Measurements from ENCODE around the gene ASPSCR1. TPM values are rescaled to one million over a fixed set of nuclear protein-coding genes. Genes with fewer than 3 reads are reported as not detected.

ASPSCR1 gene
- total and polyA plus RNA-seq, 2 of the 4 experiments (the other 2 are of a cell fraction): 7.2 to 17.2 TPM

GRCh38 chr17:81980122-81980521, 2.7 kb downstream of the ASPSCR1 start:
- Histone ChIP-seq H3K18ac (ENCODE audit: low read depth, low read length) (no peak overlapping the region), H2BK20ac (ENCODE audit: low read depth, low read length) (no peak overlapping the region), H2AK5ac (ENCODE audit: low read depth, low read length) (no peak overlapping the region), H4K8ac (ENCODE audit: low read depth in 2 of 2, low read length in 2 of 2) (no peak overlapping the region), H3K56ac (ENCODE audit: extremely low read depth, insufficient read depth, low read length) (no peak overlapping the region), H3K36me3 (ENCODE audit: control insufficient read depth, insufficient read depth, low read length) (peaks cover 18% of the 10 kb centered on the region), H4K5ac (ENCODE audit: low read depth, low read length) (no peak overlapping the region), H3K27me3 (ENCODE audit: control insufficient read depth, insufficient read depth, low read length) (no peaks in the 10 kb centered on the region), H3K9ac (ENCODE audit: low read depth, low read length) (no peak overlapping the region), H3K4me2 (ENCODE audit: low read depth, low read length) (no peak overlapping the region), H3K9me3 (ENCODE audit: control insufficient read depth, insufficient read depth, low read length) (no peaks in the 10 kb centered on the region), H3K9me1 (ENCODE audit: insufficient read depth, low read length) (peaks cover 13% of the 10 kb centered on the region), H4K20me1 (ENCODE audit: insufficient read depth, low read length) (no peaks in the 10 kb centered on the region), H3K4me3 (ENCODE audit: insufficient read depth, low read depth, low read length) (no peak overlapping the region), H3K14ac (replicated peaks; ENCODE audit: low read depth, low read length) (no peak overlapping the region), H3K79me1 (ENCODE audit: low read depth in 1 of 2, low read length in 2 of 2) (peaks cover 10 to 25% of the 10 kb centered on the region in 2 experiments; a peak in 3 of 4 replicates), H2BK15ac (ENCODE audit: low read depth, low read length) (no peak overlapping the region), H2BK5ac (ENCODE audit: low read depth, low read length, poor library complexity, severe bottlenecking) (no peak overlapping the region), H3K27ac (ENCODE audit: insufficient read depth, low read length) (no peak overlapping the region), H3K23ac (ENCODE audit: low read depth, low read length) (no peak overlapping the region), H2BK120ac (ENCODE audit: low read depth, low read length) (no peak overlapping the region), H3K4me1 (ENCODE audit: control insufficient read depth, insufficient read depth, low read length) (peaks cover 3% of the 10 kb centered on the region), H2AFZ (replicated peaks; ENCODE audit: low read length, poor library complexity) (no peak overlapping the region), H3K4ac (ENCODE audit: low read depth, low read length) (no peak overlapping the region), H2AK9ac (replicated peaks; ENCODE audit: low read depth, low read length, poor library complexity) (no peak overlapping the region), H4K91ac (ENCODE audit: insufficient read depth, low read depth, low read length) (no peak overlapping the region)
- intact Hi-C loops (cut with micrococcal nuclease) (no loop called here), dilution Hi-C loops (cut with HindIII; ENCODE audit: low sequenced_read_pairs, unreplicated experiment) (no loop called here), in situ Hi-C loops (cut with MboI; ENCODE audit: low sequenced_read_pairs) (no loop called here)
- POLR2A ChIA-PET (ENCODE audit: unreplicated experiment): no interaction called here
- ATAC-seq (ENCODE audit: low read depth) (no peak), DNase-seq (no peak)
- 100% methylated on average over 2 of the region's 4 CpGs; no CpG with 5 or more reads in 1 of the 2 experiments for WGBS, 2 experiments (ENCODE audit: extremely low coverage in 2 of 2, insufficient read length in 1 of 2)
- TF ChIP-seq BHLHE40 (IDR thresholded peaks at IDR 0.05; ENCODE audit: low read depth, low read length): no peak
- no peak for TF ChIP-seq USF2 (IDR thresholded peaks at IDR 0.05; ENCODE audit: low read depth, low read length)
- no peak for TF ChIP-seq ELK1 (IDR thresholded peaks at IDR 0.05; ENCODE audit: borderline replicate concordance, low read depth, low read length)
- TF ChIP-seq RFX5 (IDR thresholded peaks at IDR 0.05; ENCODE audit: low read depth, low read length): no peak
- TF ChIP-seq FOS (IDR thresholded peaks at IDR 0.05; ENCODE audit: low read depth, low read length): no peak
- no peak for TF ChIP-seq CTCF (conservative IDR thresholded peaks at IDR 0.05; ENCODE audit: low read depth, low read length)
- TF ChIP-seq RCOR1 (IDR thresholded peaks at IDR 0.05; ENCODE audit: insufficient replicate concordance, low read length): no peak
- no peak for TF ChIP-seq RAD21 (IDR thresholded peaks at IDR 0.05; ENCODE audit: low read length)
- TF ChIP-seq MAFK (IDR thresholded peaks at IDR 0.05; ENCODE audit: low read depth, low read length): no peak
- TF ChIP-seq MXI1 (IDR thresholded peaks at IDR 0.05; ENCODE audit: borderline replicate concordance, low read depth, low read length): no peak
- no peak for TF ChIP-seq CHD1 (IDR thresholded peaks at IDR 0.05; ENCODE audit: low read depth, low read length)
- no peak for TF ChIP-seq MAZ (IDR thresholded peaks at IDR 0.05; ENCODE audit: borderline replicate concordance, low read depth, low read length)
- TF ChIP-seq SMC3 (IDR thresholded peaks at IDR 0.05; ENCODE audit: low read depth, low read length): no peak
- no peak for TF ChIP-seq POLR2A (IDR thresholded peaks at IDR 0.05; ENCODE audit: low read depth, low read length)
- no peak for TF ChIP-seq CEBPB (IDR thresholded peaks at IDR 0.05; ENCODE audit: low read depth, low read length)
- no peak for TF ChIP-seq NFE2L2 (IDR thresholded peaks at IDR 0.05; ENCODE audit: low read depth, low read length)
- CTCF ChIA-PET: no interaction called here
- no TSS peak for BruUV-seq (replicated peaks)
